IMR-90 (cell line): ENCODE measurements around the gene EFNB2. TPM values are rescaled to one million over a fixed set of nuclear protein-coding genes. Genes with fewer than 3 reads are reported as not detected.

Experiments
- ATAC-seq: fragments of 200-7000 bp; cut with Tn5 transposase; 2 replicates; pipeline ENCODE4 v1.9.1; 2020; ENCODE audit warnings: low read depth, mild to moderate bottlenecking, moderate library complexity
- BruUV-seq: library from RNA; stranded (reverse); fragments of 400-500 nt; replicated peaks from 2 replicates; lab custom pipeline; 2021; lab: Mats Ljungman, UMichigan
- CTCF ChIA-PET: fragments of 300-600 bp; formaldehyde crosslinking; extraction: SDS; loops from one replicate; lab custom pipeline; 2021; ENCODE audit warnings: antibody characterized with exemption; lab: Yijun Ruan, JAX
- POLR2A ChIA-PET: fragments of 300-600 bp; sonication (Branson Sonifier 250); formaldehyde crosslinking; loops from one replicate; lab custom pipeline; 2022; ENCODE audit warnings: antibody characterized with exemption; ENCODE audit not compliant: unreplicated experiment; lab: Charles Lee
- DNase-seq: peaks from one replicate; pipeline ENCODE4 v3.0.0; 2013
- H2AFZ ChIP-seq: replicated peaks from 2 replicates; pipeline ENCODE3; 2013; ENCODE audit warnings: low read length, mild to moderate bottlenecking; ENCODE audit not compliant: poor library complexity
- H2AK5ac ChIP-seq: 2 replicates; pipeline ENCODE4 v1.6.1; 2013; ENCODE audit warnings: low read depth, low read length, inconsistent platforms
- H2AK9ac ChIP-seq: replicated peaks from 2 replicates; pipeline ENCODE3; 2013; ENCODE audit warnings: mild to moderate bottlenecking, low read depth, low read length, moderate library complexity; ENCODE audit not compliant: poor library complexity
- H2BK120ac ChIP-seq: 2 replicates; pipeline ENCODE4 v1.6.1; 2013; ENCODE audit warnings: low read depth, low read length, inconsistent platforms
- H2BK15ac ChIP-seq: 3 replicates; pipeline ENCODE4 v1.6.1; 2013; ENCODE audit warnings: low read depth, low read length, inconsistent platforms
- H2BK20ac ChIP-seq: 2 replicates; pipeline ENCODE4 v1.6.1; 2013; ENCODE audit warnings: low read depth, mild to moderate bottlenecking, inconsistent platforms, low read length, moderate library complexity
- H2BK5ac ChIP-seq: 2 replicates; pipeline ENCODE4 v1.6.1; 2013; ENCODE audit warnings: mild to moderate bottlenecking, low read depth, low read length, inconsistent platforms; ENCODE audit not compliant: poor library complexity, severe bottlenecking
- H3K14ac ChIP-seq: replicated peaks from 2 replicates; pipeline ENCODE4 v1.6.1; 2013; ENCODE audit warnings: low read depth, low read length, inconsistent platforms
- H3K18ac ChIP-seq: 2 replicates; pipeline ENCODE4 v1.6.1; 2013; ENCODE audit warnings: low read depth, low read length, control low read depth
- H3K23ac ChIP-seq: 2 replicates; pipeline ENCODE4 v1.6.1; 2013; ENCODE audit warnings: low read depth, low read length, inconsistent platforms
- H3K27ac ChIP-seq: 2 replicates; pipeline ENCODE4 v1.5.1; 2013; ENCODE audit warnings: mild to moderate bottlenecking, control low read depth, low read length; ENCODE audit not compliant: insufficient read depth
- H3K27me3 ChIP-seq: 2 replicates; pipeline ENCODE4 v1.6.1; 2013; ENCODE audit warnings: low read length; ENCODE audit not compliant: control insufficient read depth, insufficient read depth
- H3K36me3 ChIP-seq: 2 replicates; pipeline ENCODE4 v1.6.1; 2013; ENCODE audit warnings: low read length, mixed read lengths; ENCODE audit not compliant: control insufficient read depth, insufficient read depth
- H3K4ac ChIP-seq: 2 replicates; pipeline ENCODE4 v1.6.1; 2013; ENCODE audit warnings: low read depth, low read length, inconsistent platforms
- H3K4me1 ChIP-seq: 2 replicates; pipeline ENCODE4 v1.6.1; 2013; ENCODE audit warnings: low read length, mixed read lengths; ENCODE audit not compliant: control insufficient read depth, insufficient read depth
- H3K4me2 ChIP-seq: 2 replicates; pipeline ENCODE4 v1.6.1; 2013; ENCODE audit warnings: low read depth, mild to moderate bottlenecking, control low read depth, low read length, moderate library complexity
- H3K4me3 ChIP-seq: 2 replicates; pipeline ENCODE4 v1.5.1; 2013; ENCODE audit warnings: low read depth, mild to moderate bottlenecking, control low read depth, low read length, moderate library complexity; ENCODE audit not compliant: insufficient read depth
- H3K56ac ChIP-seq: 2 replicates; pipeline ENCODE4 v1.6.1; 2013; ENCODE audit warnings: low read length, inconsistent platforms; ENCODE audit not compliant: insufficient read depth; ENCODE audit errors: extremely low read depth
- H3K79me1 ChIP-seq, 2 experiments: 2 replicates each; pipeline ENCODE4 v1.6.1; 2013; ENCODE audit warnings: low read length in 2 of 2, inconsistent platforms in 1 of 2, low read depth in 1 of 2
- H3K9ac ChIP-seq: 2 replicates; pipeline ENCODE4 v1.6.1; 2013; ENCODE audit warnings: low read depth, low read length, control low read depth
- H3K9me1 ChIP-seq: 2 replicates; pipeline ENCODE4 v1.6.1; 2013; ENCODE audit warnings: low read length, inconsistent platforms; ENCODE audit not compliant: insufficient read depth
- H3K9me3 ChIP-seq: 2 replicates; pipeline ENCODE4 v1.6.1; 2013; ENCODE audit warnings: low read length; ENCODE audit not compliant: control insufficient read depth, insufficient read depth
- H4K20me1 ChIP-seq: 2 replicates; pipeline ENCODE4 v1.6.1; 2013; ENCODE audit warnings: low read length, inconsistent platforms; ENCODE audit not compliant: insufficient read depth
- H4K5ac ChIP-seq: 2 replicates; pipeline ENCODE4 v1.6.1; 2013; ENCODE audit warnings: mild to moderate bottlenecking, low read depth, low read length, control low read depth
- H4K8ac ChIP-seq, 2 experiments: 2 replicates each; pipeline ENCODE4 v1.6.1; 2013; ENCODE audit warnings: low read depth in 2 of 2, low read length in 2 of 2, control low read depth in 1 of 2, inconsistent platforms in 1 of 2
- H4K91ac ChIP-seq: 2 replicates; pipeline ENCODE4 v1.6.1; 2013; ENCODE audit warnings: low read depth, low read length, inconsistent platforms; ENCODE audit not compliant: insufficient read depth
- CEBPB ChIP-seq: IDR thresholded peaks from 2 replicates; pipeline ENCODE4 v1.6.1; 2012; ENCODE audit warnings: low read depth, low read length, improper control_type of control experiment
- MAZ ChIP-seq: IDR thresholded peaks from 2 replicates; pipeline ENCODE4 v1.6.1; 2012; ENCODE audit warnings: low read depth, mild to moderate bottlenecking, low read length, improper control_type of control experiment, moderate library complexity, borderline replicate concordance
- WGBS, 2 experiments: methylation state at CpG; one replicate each; pipeline versions ENCODE4 v1.1.5 to v1.1.7; 2013; ENCODE audit warnings: missing lambda C conversion rate in 2 of 2; ENCODE audit not compliant: insufficient read length in 1 of 2; ENCODE audit errors: extremely low coverage in 2 of 2; 5-methylcytosine and 5-hydroxymethylcytosine counted together
- dilution Hi-C: fragments of 300-500 bp; cut with HindIII; formaldehyde crosslinking; loops from one replicate; pipeline ENCODE4 v1.14.3; 2018; ENCODE audit warnings: low sequenced_read_pairs; ENCODE audit not compliant: unreplicated experiment
- in situ Hi-C: fragments of 300-500 bp; cut with MboI; formaldehyde crosslinking; loops from 3 replicates; pipeline ENCODE4 v1.14.3; 2019; ENCODE audit warnings: low sequenced_read_pairs, inconsistent platforms, mixed read lengths
- intact Hi-C: fragments of 100-400 bp; cut with micrococcal nuclease; formaldehyde crosslinking; loops from 2 replicates; pipeline ENCODE4 v1.10.0; 2022
- polyA plus RNA-seq, 3 experiments: library from polyadenylated mRNA; depleted of rRNA; stranded (reverse); fragments of >200 nt; gene quantifications; 2 replicates each; pipeline ENCODE4 v1.2.3, GENCODE V29; 2012; ENCODE audit warnings: low replicate concordance in 1 of 3
- total RNA-seq: library from RNA; depleted of rRNA; stranded (reverse); fragments of >200 nt; gene quantifications from 2 replicates; pipeline ENCODE4 v1.2.3, GENCODE V29; 2012

The EFNB2 gene
- total and polyA plus RNA-seq, 2 of the 4 experiments (the other 2 are of a cell fraction), result 5.4 to 6.0 TPM

DNA sequence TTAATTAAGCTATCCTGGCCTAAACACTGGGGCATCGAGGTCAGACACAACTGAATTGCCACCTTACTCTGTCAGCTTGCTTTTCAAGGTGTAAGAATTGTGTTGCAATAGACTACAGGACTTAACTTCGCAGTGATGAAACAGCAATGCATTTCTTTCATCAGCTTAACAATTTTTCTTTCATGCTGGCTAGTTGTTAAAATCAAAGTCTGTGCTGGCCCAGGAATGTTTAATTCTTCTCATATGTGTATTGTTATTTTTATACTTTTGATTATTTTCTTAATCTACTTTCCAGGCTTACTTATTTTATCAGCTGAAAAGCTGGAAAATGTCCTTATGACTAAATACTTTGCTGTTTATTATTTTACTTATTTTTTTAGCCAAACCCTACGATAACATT is 79.7 kb downstream of the EFNB2 start:
- no peak overlapping the region for H3K23ac ChIP-seq
- peak; percentile 59 for DNase-seq

More for the DNA sequence above, 79.7 kb downstream of the EFNB2 start:
- Histone ChIP-seq H2BK120ac (no peak overlapping the region; the same call in 1 of the 2 replicates), H4K5ac (no peak overlapping the region), H2AK5ac (no peak overlapping the region), H4K91ac (no peak overlapping the region), H3K27ac (no peak overlapping the region), H2AK9ac (no peak overlapping the region), H3K14ac (no peak overlapping the region), H3K79me1 (no peaks in the 10 kb centered on the region), H3K27me3 (peaks cover 12% of the 10 kb centered on the region), H2BK15ac (no peak overlapping the region), H3K9ac (no peak overlapping the region), H3K9me1 (no peaks in the 10 kb centered on the region), H3K18ac (no peak overlapping the region), H3K4ac (no peak overlapping the region), H4K20me1 (no peaks in the 10 kb centered on the region), H3K4me2 (no peak overlapping the region), H4K8ac (no peak overlapping the region), H3K4me1 (0 out of 2 replicates have a peak, but pooled peaks cover 2% of the 10 kb centered on the region), H2AFZ (no peak overlapping the region), H3K36me3 (no peaks in the 10 kb centered on the region), H2BK20ac (no peak overlapping the region), H3K56ac (no peak overlapping the region), H3K9me3 (no peaks in the 10 kb centered on the region; the same call in 1 of the 2 replicates), H2BK5ac (no peak overlapping the region), H3K4me3 (no peak overlapping the region)
- dilution Hi-C loops (no loop called here), in situ Hi-C loops (no loop called here), intact Hi-C loops (no loop called here)
- TF ChIP-seq CEBPB (peak; percentile 90), MAZ (no peak)
- CTCF ChIA-PET, result interaction anchor here (0.9 kb wide), 1 partner anchor 11 kb away, joined by 3 read pairs; no protein-coding TSS in a partner anchor
- BruUV-seq, result no TSS peak
- WGBS, 2 experiments, result no CpG with 5 or more reads among the region's 3 CpGs
- POLR2A ChIA-PET, result no interaction called here
- peak; percentile 51 for ATAC-seq
